AG10803 (cell line): ENCODE measurements around the gene WDR89.
A peak's percentile ranks its signal among the peaks of the same experiment; 100 is the strongest.
"Not testable (repeated sequence)": the region's sequence is repeated elsewhere in the genome, so short reads cannot be mapped to it uniquely, and the experiment has no call there.

Experiments
- DNase-seq: peaks from one replicate; pipeline ENCODE4 v3.0.0; 2010; ENCODE audit warnings: low read depth
- H3K4me3 ChIP-seq: 2 replicates; pipeline ENCODE4 v1.5.1; 2011; ENCODE audit warnings: mild to moderate bottlenecking, low read length, control low read depth
- CTCF ChIP-seq: conservative IDR thresholded peaks from 2 replicates; pipeline ENCODE4 v1.5.1; 2011; ENCODE audit warnings: mild to moderate bottlenecking, low read length, control low read depth, inconsistent platforms

The WDR89 gene

DNA sequence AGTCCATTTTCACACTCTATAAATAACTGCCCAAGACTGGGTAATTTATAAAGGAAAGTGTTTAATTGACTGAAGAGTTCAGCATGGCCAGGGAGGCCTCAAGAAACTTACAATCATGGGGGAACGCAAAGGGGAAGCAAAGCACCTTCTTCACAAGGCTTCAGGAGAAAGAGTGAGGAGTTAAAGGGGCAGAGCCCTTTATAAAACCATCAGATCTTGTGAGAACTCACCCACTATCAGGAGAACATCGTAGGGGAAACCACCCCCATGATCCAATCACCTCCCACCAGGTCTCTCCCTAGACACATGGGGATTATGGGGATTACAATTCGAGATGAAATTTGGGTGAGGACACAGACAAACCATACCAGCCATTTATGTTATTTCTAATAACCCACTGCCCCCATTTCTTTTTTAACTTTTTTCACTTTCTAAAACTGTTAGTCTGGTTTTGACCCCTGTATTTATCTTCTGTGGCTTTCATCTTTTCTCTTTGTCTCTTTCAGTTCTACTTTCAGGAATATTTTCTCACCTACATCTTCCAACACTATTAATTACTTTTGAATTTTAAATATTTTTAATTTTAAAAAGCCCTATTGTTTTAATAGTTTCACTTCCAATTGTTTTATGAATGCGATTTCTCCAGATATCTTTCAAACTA, 44.5 kb downstream of the WDR89 start:
- TF ChIP-seq CTCF = no peak
- no peak for DNase-seq
- H3K4me3 ChIP-seq = no peak overlapping the region

DNA sequence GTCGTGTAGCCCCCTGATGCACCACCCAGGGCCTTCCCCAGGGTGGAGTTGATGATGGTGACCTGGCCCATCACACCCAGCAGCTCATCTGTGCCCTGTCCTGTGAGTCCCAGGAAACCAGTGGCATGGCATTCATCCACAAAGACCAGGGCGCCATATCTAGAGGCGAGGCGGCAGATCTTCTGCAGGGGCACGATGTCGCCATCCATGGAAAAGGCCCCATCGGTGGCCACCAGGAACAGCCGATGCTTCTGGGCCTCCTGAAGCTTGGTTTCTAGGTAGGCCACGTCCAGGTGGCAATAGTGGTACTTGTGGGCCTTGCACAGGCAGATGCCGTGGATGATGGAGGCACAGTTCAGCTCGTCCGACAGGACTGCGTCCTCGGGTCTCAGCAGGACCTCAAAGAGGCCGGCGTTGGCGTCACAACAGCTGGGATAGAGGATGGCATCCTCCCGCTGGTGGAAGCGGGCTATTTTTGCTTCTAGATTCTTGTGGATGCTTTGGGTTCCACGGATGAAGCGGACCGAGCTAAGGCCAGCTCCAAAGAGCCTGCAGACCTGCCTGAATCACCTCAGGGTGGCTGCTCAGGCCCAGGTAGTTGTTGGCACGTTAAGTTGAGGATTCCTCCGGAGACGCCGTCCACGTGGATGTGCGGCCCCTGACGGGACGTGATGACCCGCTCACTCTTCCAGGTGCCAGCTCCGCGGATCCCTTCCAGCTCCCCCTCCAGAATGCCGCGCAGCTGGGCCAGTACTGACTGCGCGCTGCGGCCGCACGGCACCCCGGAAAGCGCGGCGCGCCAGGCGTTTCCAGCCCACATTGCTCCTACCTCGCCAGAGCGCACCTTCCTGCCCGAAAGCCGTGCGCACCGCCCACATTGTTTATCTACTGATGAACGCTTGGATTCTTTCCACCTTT, 47.0 kb downstream of the WDR89 start:
- DNase-seq = no peak
- no peak for TF ChIP-seq CTCF

DNA sequence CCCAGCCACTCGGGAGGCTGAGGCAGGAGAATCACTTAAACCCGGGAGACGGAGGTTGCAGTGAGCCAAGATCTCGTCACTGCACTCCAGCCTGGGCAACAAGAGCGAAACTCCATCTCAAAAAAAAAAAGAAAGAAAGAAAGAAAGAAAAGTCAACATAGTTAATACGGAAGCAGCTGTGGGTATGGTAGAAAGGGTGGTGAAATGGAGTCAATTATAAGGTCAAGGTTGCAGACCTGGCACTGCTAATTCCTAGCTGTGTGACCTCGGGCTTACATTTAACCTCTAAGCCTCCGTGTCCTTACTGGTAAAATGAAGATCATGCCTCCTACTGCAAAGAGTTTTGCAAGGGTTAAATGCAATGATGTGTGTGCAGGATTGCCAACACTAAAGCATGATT, 58.6 kb downstream of the WDR89 start:
- DNase-seq, H3K4me3 ChIP-seq: not testable (repeated sequence)

More for the DNA sequence above, 47.0 kb downstream of the WDR89 start:
- H3K4me3 ChIP-seq = no peak overlapping the region

- no peak for DNase-seq
- H3K4me3 ChIP-seq = no peak overlapping the region
- no peak for TF ChIP-seq CTCF
Measured at GRCh38 chr14:63581491-63581890, 60.2 kb downstream of the WDR89 start.

GRCh38 chr14:63578300-63578699, 63.4 kb downstream of the WDR89 start:
- TF ChIP-seq CTCF = no peak
- no peak overlapping the region for H3K4me3 ChIP-seq
- peak; percentile 8 for DNase-seq

DNA sequence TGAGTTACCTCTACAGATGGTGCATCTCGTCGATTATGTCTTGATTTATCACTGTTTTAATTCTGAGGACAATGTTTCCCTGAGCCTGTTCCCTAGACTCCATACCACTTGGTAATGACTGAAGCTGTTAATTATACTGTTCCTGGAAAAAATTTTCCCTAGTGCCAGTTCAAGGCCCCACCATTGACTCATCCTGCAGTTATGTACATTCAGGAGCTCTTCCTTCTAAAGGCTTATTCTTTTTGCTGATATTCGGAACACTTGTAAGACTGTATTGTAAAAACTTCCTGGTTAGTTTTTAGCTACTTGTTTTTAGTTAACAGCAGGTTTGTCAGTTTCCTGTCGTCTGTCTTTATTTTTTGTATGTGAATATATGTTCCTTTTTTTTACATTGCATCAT, 68.1 kb downstream of the WDR89 start:
- peak; percentile 6 for DNase-seq
- no peak for TF ChIP-seq CTCF
- no peak overlapping the region for H3K4me3 ChIP-seq

GRCh38 chr14:63565448-63565847, 76.2 kb downstream of the WDR89 start:
- no peak for DNase-seq
- H3K4me3 ChIP-seq = no peak overlapping the region
- no peak for TF ChIP-seq CTCF
